Measurements from ENCODE around the gene ESRRA. TPM values are rescaled to one million over a fixed set of nuclear protein-coding genes. Genes with fewer than 3 reads are reported as not detected.

Gene ESRRA
- total and polyA plus RNA-seq, 2 of the 13 experiments (the other 11 are each of a cell fraction or from before 2014, with no cell fraction given), result 18.1 to 36.3 TPM

- no peak for TF ChIP-seq PAXIP1 (CRISPR knock-in tag; conservative IDR thresholded peaks at IDR 0.05)
- no peak for TF ChIP-seq KLF15 (CRISPR knock-in tag; IDR thresholded peaks at IDR 0.05; ENCODE audit: borderline replicate concordance)
- TF ChIP-seq HMGXB4 (CRISPR knock-in tag; IDR thresholded peaks at IDR 0.05; ENCODE audit: borderline replicate concordance in 1 of 2, low read depth in 1 of 2), result peak in 1 of 2 experiments; percentile 19; a peak in 1 of 4 replicates
- peak; percentile 44; the same call in 1 of the 2 replicates for TF ChIP-seq SALL1 (CRISPR knock-in tag; IDR thresholded peaks at IDR 0.05)
- TF ChIP-seq ZNF552 (CRISPR knock-in tag; IDR thresholded peaks at IDR 0.05; ENCODE audit: borderline replicate concordance), result no peak
- 0 out of 2 replicates have a peak, but pooled peaks have one; percentile 46 for TF ChIP-seq ZNF530 (CRISPR knock-in tag; IDR thresholded peaks at IDR 0.05; ENCODE audit: low read depth)
- peak; percentile 53; the same call in 1 of the 3 replicates for TF ChIP-seq MXI1 (IDR thresholded peaks at IDR 0.05; ENCODE audit: borderline replicate concordance, low read depth, low read length)
- TF ChIP-seq ZNF335 (CRISPR knock-in tag; IDR thresholded peaks at IDR 0.05), result no peak
- TF ChIP-seq MYC (CRISPR knock-in tag; IDR thresholded peaks at IDR 0.05; ENCODE audit: borderline replicate concordance), result 0 out of 2 replicates have a peak, but pooled peaks have one; percentile 21
- no peak for TF ChIP-seq TCF7L2 (IDR thresholded peaks at IDR 0.05; ENCODE audit: low read depth, low read length)
- no peak for TF ChIP-seq SALL2 (CRISPR knock-in tag; IDR thresholded peaks at IDR 0.05)
- 0 out of 2 replicates have a peak, but pooled peaks have one; percentile 57 for TF ChIP-seq ZNF839 (CRISPR knock-in tag; IDR thresholded peaks at IDR 0.05; ENCODE audit: borderline replicate concordance)
- TF ChIP-seq ZNF770 (CRISPR knock-in tag; IDR thresholded peaks at IDR 0.05), result no peak
- peak; percentile 2 for TF ChIP-seq PATZ1 (CRISPR knock-in tag; IDR thresholded peaks at IDR 0.05)
- TF ChIP-seq ZNF780A (CRISPR knock-in tag; IDR thresholded peaks at IDR 0.05), result no peak
- TF ChIP-seq STAT5B (CRISPR knock-in tag; IDR thresholded peaks at IDR 0.05), result no peak
- no peak for TF ChIP-seq ZSCAN29 (CRISPR knock-in tag; conservative IDR thresholded peaks at IDR 0.05)
Measured at GRCh38 chr11:64358907-64359711, 53.8 kb downstream of the ESRRA start, which contains the start of gene RPS6KA4 (continued).
